HepG2 (cell line): ENCODE data around the gene KIAA0930. TPM values are rescaled to one million over a fixed set of nuclear protein-coding genes. Genes with fewer than 3 reads are reported as not detected.
A peak's percentile ranks its signal among the peaks of the same experiment; 100 is the strongest.

ENCODE experiments used
- AHR ChIP-seq: IDR thresholded peaks from 2 replicates; pipeline ENCODE4 v1.6.1; 2018; ENCODE audit warnings: missing genetic modification reagents, missing compliant biosample characterization
- ATF3 ChIP-seq: sonication (generic); formaldehyde crosslinking; IDR thresholded peaks from 2 replicates; pipeline ENCODE4 v1.4.0; 2020; ENCODE audit warnings: missing genetic modification reagents
- CENPT ChIP-seq: sonication (generic); formaldehyde crosslinking; IDR thresholded peaks from 2 replicates; pipeline ENCODE4 v1.8.0; 2022; ENCODE audit warnings: low read depth, mild to moderate bottlenecking, moderate library complexity, missing genetic modification reagents
- CHD2 ChIP-seq: IDR thresholded peaks from 2 replicates; pipeline ENCODE4 v1.6.1; 2011; ENCODE audit warnings: low read depth, low read length, improper control_type of control experiment
- GLI4 ChIP-seq: sonication (generic); formaldehyde crosslinking; IDR thresholded peaks from 2 replicates; pipeline ENCODE4 v1.5.1; 2020; ENCODE audit warnings: missing genetic modification reagents, mild to moderate bottlenecking, moderate library complexity, borderline replicate concordance
- MAF1 ChIP-seq: sonication (generic); formaldehyde crosslinking; IDR thresholded peaks from 2 replicates; pipeline ENCODE4 v1.5.0; 2020; ENCODE audit warnings: missing genetic modification reagents, borderline replicate concordance
- MED8 ChIP-seq: sonication (generic); formaldehyde crosslinking; IDR thresholded peaks from 2 replicates; pipeline ENCODE4 v1.8.1; 2023; ENCODE audit warnings: mild to moderate bottlenecking, missing genetic modification reagents; ENCODE audit not compliant: insufficient replicate concordance
- MZF1 ChIP-seq: sonication (generic); formaldehyde crosslinking; IDR thresholded peaks from 2 replicates; pipeline ENCODE4 v1.8.1; 2023; ENCODE audit warnings: mild to moderate bottlenecking, missing genetic modification reagents, borderline replicate concordance
- REL ChIP-seq: sonication (generic); formaldehyde crosslinking; conservative IDR thresholded peaks from 2 replicates; pipeline ENCODE4 v1.8.0; 2022; ENCODE audit warnings: mild to moderate bottlenecking, missing genetic modification reagents, moderate library complexity
- SP140L ChIP-seq: sonication (generic); formaldehyde crosslinking; IDR thresholded peaks from 2 replicates; pipeline ENCODE4 v1.4.0; 2020; ENCODE audit warnings: missing genetic modification reagents, borderline replicate concordance
- ZBTB1 ChIP-seq: sonication (generic); formaldehyde crosslinking; IDR thresholded peaks from 2 replicates; pipeline ENCODE4 v1.4.0; 2020; ENCODE audit warnings: missing genetic modification reagents, borderline replicate concordance
- ZKSCAN5 ChIP-seq: sonication (generic); formaldehyde crosslinking; IDR thresholded peaks from 2 replicates; pipeline ENCODE4 v1.5.1; 2020; ENCODE audit warnings: mild to moderate bottlenecking, missing genetic modification reagents
- ZNF160 ChIP-seq: sonication (generic); formaldehyde crosslinking; IDR thresholded peaks from 2 replicates; pipeline ENCODE4 v1.8.0; 2022; ENCODE audit warnings: mild to moderate bottlenecking, inconsistent platforms, missing genetic modification reagents
- ZSCAN25 ChIP-seq: sonication (generic); formaldehyde crosslinking; IDR thresholded peaks from 2 replicates; pipeline ENCODE4 v1.8.0; 2022; ENCODE audit warnings: mild to moderate bottlenecking, missing genetic modification reagents
- polyA plus RNA-seq, 8 experiments: library from polyadenylated mRNA; depleted of rRNA in 3 of 8; stranded (reverse) in 7 of 8; unstranded in 1 of 8; fragments of >200 nt; fragmentation: Illumina TruSeq in 4 of 8; extraction: Trizol in 4 of 8; gene quantifications; 2 replicates each; pipeline versions ENCODE4 v1.2.1 to v1.2.3, GENCODE V29; 2011 to 2016; ENCODE audit warnings: low read depth in 4 of 8, missing spikeins in 1 of 8, mixed read lengths in 1 of 8; ENCODE audit not compliant: insufficient read depth in 1 of 8
- total RNA-seq, 5 experiments: library from RNA; depleted of rRNA; stranded (reverse); fragments of >200 nt; fragmentation: Illumina TruSeq; extraction: Trizol; gene quantifications; 2 replicates each; pipeline ENCODE4 v1.2.3, GENCODE V29; 2016; ENCODE audit warnings: low read depth in 1 of 5
- TF ChIP-seq, protein P1 (sequence below): sonication (generic); formaldehyde crosslinking; IDR thresholded peaks from 2 replicates; pipeline ENCODE4 v1.5.0; 2020; ENCODE audit warnings: missing genetic modification reagents
- TF ChIP-seq, protein P2 (sequence below): sonication (generic); formaldehyde crosslinking; IDR thresholded peaks from 2 replicates; pipeline ENCODE4 v1.5.1; 2020; ENCODE audit warnings: mild to moderate bottlenecking, moderate library complexity, missing genetic modification reagents
- TF ChIP-seq, protein P3 (sequence below): fragments of 450-650 bp; IDR thresholded peaks from 2 replicates; pipeline ENCODE4 v1.6.1; 2016

KIAA0930 gene
- total and polyA plus RNA-seq, 2 of the 13 experiments (the other 11 are each of a cell fraction or from before 2014, with no cell fraction given) = 27.0 to 38.2 TPM

- TF ChIP-seq MED8 (peak; percentile 55), GLI4 (CRISPR knock-in tag) (peak; percentile 88; the same call in 1 of the 2 replicates), SP140L (CRISPR knock-in tag) (no peak), CENPT (CRISPR knock-in tag) (peak; percentile 81; the same call in 1 of the 2 replicates), ZNF160 (CRISPR knock-in tag) (no peak), MAF1 (CRISPR knock-in tag) (no peak), REL (CRISPR knock-in tag) (peak; percentile 98), MZF1 (CRISPR knock-in tag) (0 out of 2 replicates have a peak, but pooled peaks have one; percentile 45), ATF3 (CRISPR knock-in tag) (no peak), ZBTB1 (CRISPR knock-in tag) (no peak), CHD2 (peak; percentile 73), ZSCAN25 (CRISPR knock-in tag) (peak; percentile 67; the same call in 1 of the 2 replicates), ZKSCAN5 (CRISPR knock-in tag) (no peak; the same call in 1 of the 2 replicates), AHR (CRISPR knock-in tag) (peak; percentile 73)
- TF ChIP-seq, protein P1, sequence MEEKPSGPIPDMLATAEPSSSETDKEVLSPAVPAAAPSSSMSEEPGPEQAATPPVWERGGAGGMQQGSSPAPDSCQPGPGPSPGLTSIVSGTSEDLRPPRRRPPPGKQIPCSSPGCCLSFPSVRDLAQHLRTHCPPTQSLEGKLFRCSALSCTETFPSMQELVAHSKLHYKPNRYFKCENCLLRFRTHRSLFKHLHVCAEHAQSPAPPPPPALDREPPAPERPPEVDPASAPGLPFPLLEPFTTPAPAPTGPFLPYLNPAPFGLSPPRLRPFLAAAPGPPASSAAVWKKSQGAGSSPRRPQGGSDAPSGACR = peak; percentile 67; the same call in 1 of the 2 replicates
- TF ChIP-seq, protein P2, sequence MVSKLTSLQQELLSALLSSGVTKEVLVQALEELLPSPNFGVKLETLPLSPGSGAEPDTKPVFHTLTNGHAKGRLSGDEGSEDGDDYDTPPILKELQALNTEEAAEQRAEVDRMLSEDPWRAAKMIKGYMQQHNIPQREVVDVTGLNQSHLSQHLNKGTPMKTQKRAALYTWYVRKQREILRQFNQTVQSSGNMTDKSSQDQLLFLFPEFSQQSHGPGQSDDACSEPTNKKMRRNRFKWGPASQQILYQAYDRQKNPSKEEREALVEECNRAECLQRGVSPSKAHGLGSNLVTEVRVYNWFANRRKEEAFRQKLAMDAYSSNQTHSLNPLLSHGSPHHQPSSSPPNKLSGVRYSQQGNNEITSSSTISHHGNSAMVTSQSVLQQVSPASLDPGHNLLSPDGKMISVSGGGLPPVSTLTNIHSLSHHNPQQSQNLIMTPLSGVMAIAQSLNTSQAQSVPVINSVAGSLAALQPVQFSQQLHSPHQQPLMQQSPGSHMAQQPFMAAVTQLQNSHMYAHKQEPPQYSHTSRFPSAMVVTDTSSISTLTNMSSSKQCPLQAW (CRISPR knock-in tag) = peak; percentile 70; the same call in 1 of the 2 replicates
- TF ChIP-seq, protein P3, sequence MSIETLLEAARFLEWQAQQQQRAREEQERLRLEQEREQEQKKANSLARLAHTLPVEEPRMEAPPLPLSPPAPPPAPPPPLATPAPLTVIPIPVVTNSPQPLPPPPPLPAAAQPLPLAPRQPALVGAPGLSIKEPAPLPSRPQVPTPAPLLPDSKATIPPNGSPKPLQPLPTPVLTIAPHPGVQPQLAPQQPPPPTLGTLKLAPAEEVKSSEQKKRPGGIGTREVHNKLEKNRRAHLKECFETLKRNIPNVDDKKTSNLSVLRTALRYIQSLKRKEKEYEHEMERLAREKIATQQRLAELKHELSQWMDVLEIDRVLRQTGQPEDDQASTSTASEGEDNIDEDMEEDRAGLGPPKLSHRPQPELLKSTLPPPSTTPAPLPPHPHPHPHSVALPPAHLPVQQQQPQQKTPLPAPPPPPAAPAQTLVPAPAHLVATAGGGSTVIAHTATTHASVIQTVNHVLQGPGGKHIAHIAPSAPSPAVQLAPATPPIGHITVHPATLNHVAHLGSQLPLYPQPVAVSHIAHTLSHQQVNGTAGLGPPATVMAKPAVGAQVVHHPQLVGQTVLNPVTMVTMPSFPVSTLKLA = peak; percentile 69
Measured at GRCh38 chr22:45163451-45164269, 77.0 kb downstream of the KIAA0930 start, which contains the start of gene NUP50 (continued).
